NCI-H1417 treated with DMSO at 0.1 percent for 48 hours (cell line): Measurements from ENCODE around the gene FGFRL1.
A peak's percentile ranks its signal among the peaks of the same experiment; 100 is the strongest.

Experiments used
- DNase-seq: peaks from one replicate; lab custom pipeline; 2025; lab: John Stamatoyannopoulos, UW

FGFRL1 gene

GRCh38 chr4:1006856-1007255 lies 4.6 kb upstream of the FGFRL1 start:
- no peak for DNase-seq

GRCh38 chr4:1008840-1009541 lies 2.4 kb upstream of the FGFRL1 start:
- no peak for DNase-seq

- no peak for DNase-seq
These were observed 1.7 kb upstream of the FGFRL1 start for GRCh38 chr4:1009542-1010394.

DNA sequence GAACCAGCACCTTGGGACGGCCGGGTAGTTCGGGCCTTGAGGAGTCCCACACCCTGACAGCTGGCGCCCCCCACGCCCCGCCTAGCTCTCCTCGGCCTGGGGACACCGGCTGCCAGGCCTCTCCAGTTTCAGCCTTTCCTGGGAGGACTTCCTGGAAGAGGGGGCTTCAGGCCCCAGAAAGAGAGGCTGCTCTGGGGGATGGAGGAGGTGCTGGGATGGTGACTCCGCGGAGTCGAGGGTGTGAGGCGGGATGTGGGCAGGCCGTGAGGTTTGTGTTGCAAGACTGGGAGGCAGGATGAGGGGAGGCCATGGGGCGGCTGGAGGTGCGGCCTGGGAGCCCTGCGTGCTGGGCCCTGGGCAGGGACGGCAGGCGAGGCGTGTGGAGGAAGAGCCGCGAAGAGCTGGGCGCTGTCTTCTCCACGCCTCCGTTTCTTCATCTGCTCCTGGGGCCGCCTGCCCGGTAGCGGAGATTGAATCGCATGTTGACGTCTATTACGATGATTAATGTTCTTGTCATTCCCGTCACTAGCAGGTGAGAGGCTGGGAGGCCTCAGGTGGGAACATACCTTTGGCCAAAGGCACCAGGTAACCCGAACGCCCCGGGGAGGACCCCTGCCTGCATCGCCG lies 918 bp upstream of the FGFRL1 start:
- peak; percentile 11 for DNase-seq

GRCh38 chr4:1011666-1012033 lies 224 bp downstream of the FGFRL1 start:
- DNase-seq: no peak

DNA sequence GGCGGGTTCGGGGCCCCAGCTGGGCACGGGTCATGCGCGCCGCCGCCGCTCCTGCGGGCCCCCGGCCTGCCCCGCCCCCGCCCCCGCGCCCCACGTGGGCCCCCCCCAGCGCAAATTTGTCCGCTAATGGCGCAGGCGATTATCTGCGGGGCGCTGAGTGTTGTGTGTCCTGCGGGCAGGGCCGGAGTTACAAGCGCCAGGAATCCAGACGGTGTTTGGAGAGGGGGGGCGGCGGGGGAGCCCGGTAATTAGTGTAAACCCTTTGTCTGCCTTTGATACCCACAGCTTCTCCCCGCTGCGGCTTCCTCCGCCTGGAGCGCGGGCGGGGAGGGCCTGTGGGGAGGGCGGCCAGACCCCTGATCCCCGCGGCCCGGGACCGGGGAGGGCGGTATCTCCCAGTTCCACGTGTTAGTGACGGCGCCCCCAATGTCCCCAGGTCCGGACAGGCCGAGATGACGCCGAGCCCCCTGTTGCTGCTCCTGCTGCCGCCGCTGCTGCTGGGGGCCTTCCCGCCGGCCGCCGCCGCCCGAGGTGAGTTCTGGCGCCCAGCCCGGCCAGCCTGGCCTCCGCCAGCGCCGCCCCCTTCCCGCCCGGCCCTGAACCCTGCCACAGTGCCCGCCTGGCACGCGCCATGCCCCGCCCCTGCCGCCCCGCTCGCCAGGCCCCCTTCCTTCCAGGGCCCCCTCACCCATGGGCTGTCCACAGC lies 761 bp downstream of the FGFRL1 start:
- no peak for DNase-seq

- no peak for DNase-seq
These were observed 2.0 kb downstream of the FGFRL1 start for GRCh38 chr4:1013225-1014073.

DNA sequence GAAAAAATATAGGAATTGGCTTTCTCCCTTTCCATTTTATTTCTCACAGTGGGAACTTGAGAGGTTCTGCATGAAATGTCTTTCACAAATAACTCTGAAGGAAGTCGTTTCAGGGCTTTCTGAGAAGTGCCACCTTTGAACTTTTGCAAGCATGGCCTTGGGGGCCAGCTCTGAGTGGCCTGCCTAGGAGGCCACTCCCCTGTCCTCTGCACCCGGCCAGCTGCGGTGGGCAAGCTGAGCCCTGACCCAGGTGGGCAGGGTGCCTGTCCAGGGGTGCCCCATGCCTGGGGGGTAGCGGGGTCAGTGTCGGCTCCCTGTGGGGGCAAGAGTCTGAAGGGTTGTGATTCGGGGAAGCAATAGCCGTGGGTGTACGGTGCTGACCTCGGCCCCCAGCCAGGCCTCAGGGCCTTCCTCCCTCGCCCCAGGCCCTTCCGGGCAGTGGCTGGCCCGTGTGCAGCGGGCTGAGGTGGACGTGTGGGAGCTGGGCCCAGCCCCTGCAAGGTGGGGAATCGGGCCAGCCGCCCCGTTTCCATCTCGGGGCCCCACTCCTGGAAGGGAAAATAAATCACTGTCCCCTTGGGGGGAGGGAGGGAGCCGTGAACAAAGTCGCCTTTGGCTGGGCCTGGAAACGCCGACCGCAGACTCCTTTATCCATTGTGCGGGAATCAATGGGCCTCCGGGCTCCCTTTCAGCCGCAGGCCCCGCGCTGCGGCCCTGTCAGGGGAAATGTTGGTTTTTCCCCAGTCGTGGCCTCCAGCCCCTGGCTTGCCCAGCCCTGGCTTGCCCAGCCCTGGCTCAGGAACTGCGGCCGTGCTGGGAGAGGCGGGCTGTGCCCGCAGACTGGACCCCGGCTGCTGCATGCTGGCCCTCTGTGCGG lies 3.1 kb downstream of the FGFRL1 start:
- no peak for DNase-seq

DNA sequence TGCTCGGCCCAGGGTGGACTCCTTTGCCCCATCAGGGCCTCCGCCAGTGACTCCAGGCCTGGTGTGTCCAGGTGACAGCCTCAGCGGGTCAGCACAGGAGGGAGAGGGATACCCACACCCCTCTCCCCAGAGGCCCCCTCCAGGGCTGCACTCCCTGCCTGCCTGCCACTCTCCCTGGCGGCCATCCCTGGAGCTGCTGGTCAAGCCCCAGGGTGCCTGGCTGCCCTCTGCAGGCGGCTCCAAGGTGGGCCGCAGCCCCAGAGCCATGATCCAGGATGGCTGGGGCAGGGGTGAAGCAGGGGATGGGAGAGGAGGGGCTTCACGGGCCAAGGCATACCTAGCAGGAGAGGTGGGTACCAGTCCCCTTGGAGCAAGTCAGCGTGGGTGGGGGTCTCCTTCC lies 3.8 kb downstream of the FGFRL1 start:
- no peak for DNase-seq

- DNase-seq: no peak
These were observed 4.3 kb downstream of the FGFRL1 start for GRCh38 chr4:1015746-1016145.

DNA sequence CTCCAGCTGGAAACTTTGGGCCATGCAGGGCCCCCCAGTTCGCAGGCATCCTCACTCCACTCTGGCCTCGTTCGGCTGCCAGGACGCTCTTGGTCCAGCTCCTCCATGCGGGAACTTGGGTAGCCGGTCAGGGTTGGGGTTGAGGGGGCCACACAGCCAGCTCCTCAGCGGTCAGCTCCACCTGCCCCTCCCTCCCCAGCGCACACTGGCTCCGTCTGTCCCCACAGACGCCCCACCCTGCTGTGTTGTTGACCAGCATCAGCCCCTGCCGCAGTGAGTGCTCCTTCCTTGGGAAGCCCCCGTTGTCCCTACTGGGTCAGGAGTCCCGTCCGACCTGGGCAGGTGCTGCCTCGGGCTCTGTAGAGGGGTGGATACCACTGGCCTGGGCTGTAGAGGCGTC lies 5.8 kb downstream of the FGFRL1 start:
- no peak for DNase-seq

DNA sequence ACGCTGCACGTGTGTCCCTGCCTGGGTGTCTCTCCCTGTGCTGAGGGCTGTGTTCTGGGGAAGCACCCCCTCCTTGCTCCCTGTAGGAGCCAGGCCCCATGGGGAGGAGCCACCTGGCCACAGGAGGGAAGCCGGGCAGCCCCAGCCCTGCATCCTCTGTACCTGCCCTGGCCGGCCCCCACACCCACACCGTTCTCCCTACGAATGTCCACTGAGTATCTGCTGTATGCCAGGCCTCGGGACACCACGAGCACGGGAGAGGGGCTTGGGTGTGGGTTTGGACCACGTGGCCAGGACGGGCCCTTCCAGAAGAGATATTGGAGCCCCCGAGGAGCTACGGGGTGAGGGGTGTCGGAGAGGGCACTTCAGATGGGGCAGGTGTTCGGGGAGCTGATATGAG lies 6.3 kb downstream of the FGFRL1 start:
- no peak for DNase-seq

DNA sequence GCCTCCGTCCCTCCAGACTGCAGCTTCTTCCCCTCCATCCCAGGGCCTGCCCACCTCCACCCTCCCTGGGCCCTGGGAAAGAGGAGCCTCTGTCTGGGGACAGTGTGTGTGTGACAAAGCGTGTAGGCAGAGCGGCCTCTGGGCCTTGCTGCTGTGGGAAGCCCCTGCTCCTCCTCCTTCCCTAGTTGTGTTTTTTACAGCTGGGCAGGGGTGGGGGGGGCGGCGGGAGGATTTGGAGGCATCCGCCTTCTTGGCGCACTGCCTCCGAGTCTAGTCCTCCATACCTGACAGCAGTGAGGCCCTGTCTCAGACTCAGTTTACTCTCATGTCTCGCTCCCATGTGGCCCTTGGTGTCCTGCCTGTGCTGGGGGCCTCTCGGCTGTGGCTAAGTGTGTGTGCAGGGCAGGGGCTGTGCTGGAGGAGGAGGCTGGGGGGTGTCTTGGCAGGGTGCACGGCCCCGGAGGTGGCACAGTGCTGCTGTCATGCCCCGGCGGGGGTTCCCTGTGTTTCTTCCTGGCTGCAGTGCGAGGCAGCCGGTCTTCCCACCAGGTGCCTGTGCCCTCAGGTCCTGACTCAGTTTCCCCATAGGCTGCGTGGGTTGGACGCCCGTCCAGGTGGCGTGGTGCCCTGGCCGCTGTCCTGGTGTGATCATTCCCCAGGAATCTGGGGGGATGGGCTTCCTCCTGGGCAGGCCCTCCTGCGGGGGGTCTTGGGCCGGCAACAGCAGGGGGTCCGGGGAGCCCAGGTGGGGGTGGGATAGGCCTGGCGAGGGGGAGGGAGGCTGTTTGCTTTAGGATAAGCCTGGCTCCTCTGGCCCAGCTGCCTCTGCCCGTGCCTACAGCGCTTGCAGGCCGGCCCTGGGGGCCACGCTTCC lies 7.0 kb downstream of the FGFRL1 start:
- no peak for DNase-seq

- no peak for DNase-seq
These were observed 7.9 kb downstream of the FGFRL1 start for GRCh38 chr4:1019320-1019719.

DNA sequence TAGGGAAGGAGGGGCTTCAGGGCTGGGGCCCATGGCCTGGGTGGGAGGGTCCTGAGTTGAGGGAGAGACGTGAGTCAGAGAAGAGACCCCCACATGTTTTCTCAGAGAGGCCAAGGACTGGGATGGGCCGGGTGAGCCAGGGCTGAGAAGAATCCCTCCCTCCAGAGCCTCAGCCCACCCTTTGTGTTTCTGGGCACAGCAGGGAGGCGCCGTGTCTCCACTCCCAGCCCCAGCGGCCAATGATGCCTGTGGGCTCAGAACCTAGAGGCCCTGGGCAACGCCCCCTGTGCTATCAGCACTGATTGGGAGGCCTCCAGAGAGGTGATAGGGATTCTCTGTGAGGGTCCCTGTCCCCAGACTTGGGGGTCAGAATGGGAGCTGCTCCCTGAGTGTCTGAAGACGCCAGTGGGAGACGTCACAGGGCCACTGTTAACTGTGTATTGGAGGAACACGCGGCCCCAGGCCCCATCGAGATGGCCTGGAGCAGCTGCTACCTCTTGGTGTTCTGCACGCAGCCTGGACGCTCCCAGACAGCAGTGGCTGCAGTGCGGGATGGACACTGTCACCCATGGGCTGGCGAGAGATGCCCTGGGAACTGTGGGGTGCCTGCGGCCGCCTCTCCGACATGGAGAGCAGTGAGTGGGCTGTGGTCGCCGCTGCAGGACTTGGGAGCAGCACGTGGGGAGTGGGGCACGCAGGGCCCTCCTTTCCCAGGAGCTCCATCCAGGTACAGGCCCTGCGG lies 8.5 kb downstream of the FGFRL1 start:
- DNase-seq: no peak

GRCh38 chr4:1021386-1022050 lies 10.1 kb downstream of the FGFRL1 start:
- DNase-seq: no peak

GRCh38 chr4:1022051-1022738 lies 10.8 kb downstream of the FGFRL1 start:
- no peak for DNase-seq

DNA sequence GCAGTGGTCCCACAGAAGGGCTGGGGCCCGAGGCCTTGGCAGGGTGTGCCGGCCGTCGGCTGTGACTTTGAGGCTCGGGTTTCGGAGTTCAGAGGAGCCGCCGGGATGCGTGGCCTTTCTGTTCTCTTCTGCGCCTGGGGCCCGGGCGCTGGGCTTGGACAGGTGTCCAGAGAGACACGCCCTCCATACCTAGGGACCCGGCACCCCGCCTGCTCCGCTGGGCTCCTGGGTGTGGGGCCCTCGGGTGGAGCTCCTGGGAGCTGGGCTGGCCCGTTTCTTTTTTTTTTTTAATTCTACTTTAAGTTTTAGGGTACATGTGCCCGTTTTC lies 11.3 kb downstream of the FGFRL1 start:
- no peak for DNase-seq
